Esophagus muscularis mucosa (tissue), 4 donors: Measurements from ENCODE around the gene ZRANB1. TPM values are rescaled to one million over a fixed set of nuclear protein-coding genes. Genes with fewer than 3 reads are reported as not detected.

Experiments
- DNase-seq: peaks from one replicate; pipeline ENCODE4 v3.0.0-alpha.2; 2017; ENCODE audit errors: extremely low spot score
- H3K27ac ChIP-seq, 4 donors: fragments of 200-600 bp; sonication (generic); replicated peaks in 1 of 4; 1 replicate in 3 of 4; 2 replicates in 1 of 4; pipeline ENCODE4 v1.5.1; 2016 to 2019; ENCODE audit warnings: mild to moderate bottlenecking in 1 of 4
- H3K27me3 ChIP-seq, 4 donors: fragments of 200-600 bp; sonication (generic); one replicate each; pipeline versions ENCODE4 v1.5.1 to v1.6.0; 2016 to 2019
- H3K36me3 ChIP-seq, 4 donors: fragments of 200-600 bp; sonication (generic); one replicate each; pipeline ENCODE4 v1.5.1; 2016 to 2019
- H3K4me1 ChIP-seq, 4 donors: fragments of 200-600 bp; sonication (generic); one replicate each; pipeline ENCODE4 v1.5.1; 2016 to 2019
- H3K4me3 ChIP-seq, 4 donors: fragments of 200-600 bp; sonication (generic); 1 replicate in 2 of 4; 2 replicates in 2 of 4; pipeline ENCODE4 v1.5.1; 2016 to 2019; ENCODE audit warnings: mild to moderate bottlenecking in 4 of 4, moderate library complexity in 1 of 4
- H3K9me3 ChIP-seq, 4 donors: fragments of 200-600 bp; sonication (generic); 1 replicate in 3 of 4; 2 replicates in 1 of 4; pipeline ENCODE4 v1.5.1; 2016 to 2019
- CTCF ChIP-seq, 3 experiments: fragments of 200-600 bp in 2 of 3; fragments of 450-650 bp in 1 of 3; sonication (generic) in 2 of 3; IDR thresholded peaks; one replicate each; pipeline ENCODE4 v1.5.1; 2017 to 2019; ENCODE audit warnings: antibody characterized with exemption in 3 of 3, mild to moderate bottlenecking in 2 of 3, moderate library complexity in 1 of 3
- EP300 ChIP-seq: sonication (generic); formaldehyde crosslinking; IDR thresholded peaks from one replicate; pipeline ENCODE4 v1.6.1; 2017; ENCODE audit warnings: antibody characterized with exemption
- POLR2A ChIP-seq: fragments of 450-650 bp; IDR thresholded peaks from one replicate; pipeline ENCODE4 v1.6.1; 2017; ENCODE audit warnings: antibody characterized with exemption, moderate library complexity, mild to moderate bottlenecking, low read depth
- POLR2AphosphoS5 ChIP-seq, 2 donors: sonication (generic); formaldehyde crosslinking; IDR thresholded peaks; one replicate each; pipeline ENCODE4 v1.6.1; 2017; ENCODE audit warnings: antibody characterized with exemption in 2 of 2
- WGBS: methylation state at CpG from one replicate; pipeline ENCODE4 v1.1.5; 2018; 5-methylcytosine and 5-hydroxymethylcytosine counted together
- intact Hi-C: fragments of 100-400 bp; cut with DNase I; formaldehyde crosslinking; loops from one replicate; pipeline ENCODE4 v1.15.1; 2023
- total RNA-seq, 4 donors: library from RNA; depleted of rRNA; stranded (reverse); fragments of >200 nt; gene quantifications; one replicate each; pipeline versions ENCODE4 v1.1.0 to v1.2.1, GENCODE V29; 2016

Gene ZRANB1
- total RNA-seq, 4 donors from 2014 or later = 30.7 to 42.9 (median 34.8) TPM

GRCh38 chr10:124916098-124916584 lies 25.8 kb upstream of the ZRANB1 start:
- no peaks in the 10 kb centered on the region for H3K9me3 ChIP-seq
- DNase-seq = no peak
- peak overlapping the region; percentile 93 to 98 (median 94) for H3K4me3 ChIP-seq
- peak overlapping the region; percentile 98 to 100 (median 98) for H3K27ac ChIP-seq
- WGBS = 3% methylated on average over 13 of the region's 13 CpGs
- TF ChIP-seq POLR2AphosphoS5 (IDR thresholded peaks at IDR 0.05) = no peak
- TF ChIP-seq CTCF (IDR thresholded peaks at IDR 0.05) = no peak
- no peak for TF ChIP-seq POLR2A
- no peak for TF ChIP-seq EP300
- intact Hi-C loops = loop anchor here (5.0 to 10.0 kb wide), 3 partner anchors 114 to 239 kb away; partner anchors contain the start of gene ABRAXAS2
- no peaks in the 10 kb centered on the region for H3K36me3 ChIP-seq
- peaks cover 42 to 55% (median 52%) of the 10 kb centered on the region in 4 donors for H3K4me1 ChIP-seq
- no peaks in the 10 kb centered on the region for H3K27me3 ChIP-seq

DNA sequence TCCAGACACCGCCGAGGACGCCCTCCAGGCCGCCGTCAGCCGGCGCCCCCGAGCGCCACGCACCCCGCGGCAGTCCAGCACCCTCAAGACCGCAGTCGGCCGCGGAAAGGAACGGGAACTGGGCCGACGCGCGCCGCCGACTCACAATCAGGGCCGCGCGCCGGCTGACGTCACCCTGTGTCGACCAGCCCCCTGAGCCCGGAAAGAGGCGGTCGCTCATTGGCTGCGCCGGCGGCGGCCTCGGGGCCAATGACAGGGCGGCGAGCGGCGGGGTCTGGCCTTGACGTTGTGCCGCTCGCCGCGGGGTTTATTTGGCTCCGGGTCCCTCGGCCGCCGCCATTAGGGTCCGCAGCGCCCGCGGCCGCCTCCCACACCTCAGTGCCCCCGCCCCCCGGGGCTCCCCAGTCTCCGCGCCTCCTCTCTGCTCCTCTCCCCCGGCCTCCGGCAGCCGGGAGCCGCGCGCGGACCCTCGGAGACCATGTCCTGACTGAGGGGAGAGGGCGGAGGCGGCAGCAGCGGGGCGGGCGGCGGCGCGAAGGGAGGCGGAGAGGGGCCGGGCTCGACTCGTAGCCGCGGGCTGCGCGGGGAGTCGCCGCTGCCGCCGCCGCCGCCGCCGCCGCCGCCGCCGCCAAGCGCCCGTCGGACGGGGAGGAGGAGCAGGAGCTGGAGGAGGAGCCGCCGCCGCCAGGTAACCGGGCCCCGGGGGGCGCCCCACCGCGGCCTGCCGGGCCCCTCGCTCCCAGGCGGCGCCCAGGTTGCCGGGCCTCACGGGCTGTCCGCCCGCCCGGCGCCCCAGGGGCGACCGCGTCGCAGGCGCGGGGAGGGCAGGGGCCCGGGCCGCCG lies 25.1 kb upstream of the ZRANB1 start:
- peak overlapping the region; percentile 98 to 100 (median 98) for H3K27ac ChIP-seq
- 0% methylated on average over 45 of the region's 126 CpGs for WGBS
- no peak for TF ChIP-seq EP300
- peak; percentile 93 to 97 for TF ChIP-seq POLR2AphosphoS5 (IDR thresholded peaks at IDR 0.05)
- TF ChIP-seq POLR2A = peak; percentile 83
- TF ChIP-seq CTCF (IDR thresholded peaks at IDR 0.05) = no peak
- peak; percentile 100 for DNase-seq
- H3K4me3 ChIP-seq = peak overlapping the region; percentile 93 to 98 (median 94)
- no peaks in the 10 kb centered on the region for H3K36me3 ChIP-seq
- intact Hi-C loops = loop anchor here (5.0 to 10.0 kb wide), 3 partner anchors 115 to 238 kb away; partner anchors contain the start of gene ABRAXAS2
- H3K4me1 ChIP-seq = peaks cover 43 to 55% (median 52%) of the 10 kb centered on the region in 4 donors
- H3K27me3 ChIP-seq = no peaks in the 10 kb centered on the region
- no peaks in the 10 kb centered on the region for H3K9me3 ChIP-seq

- TF ChIP-seq EP300 (no peak), CTCF (IDR thresholded peaks at IDR 0.05) (no peak), POLR2A (no peak), POLR2AphosphoS5 (IDR thresholded peaks at IDR 0.05) (peak; percentile 54 to 58)
- Histone ChIP-seq H3K27ac (peak overlapping the region; percentile 98 to 100 (median 98)), H3K9me3 (no peaks in the 10 kb centered on the region), H3K4me1 (peaks cover 42 to 52% (median 48%) of the 10 kb centered on the region in 4 donors), H3K27me3 (no peaks in the 10 kb centered on the region), H3K4me3 (peak overlapping the region; percentile 93 to 98 (median 94)), H3K36me3 (peaks cover 0 to 2% (median under 1%) of the 10 kb centered on the region in 4 donors)
- no peak for DNase-seq
- intact Hi-C loops = loop anchor here (5.0 to 10.0 kb wide), 3 partner anchors 115 to 237 kb away; partner anchors contain the start of gene ABRAXAS2
- under 1% methylated on average over 24 of the region's 46 CpGs for WGBS
These were observed 24.3 kb upstream of the ZRANB1 start for GRCh38 chr10:124917428-124918190.

DNA sequence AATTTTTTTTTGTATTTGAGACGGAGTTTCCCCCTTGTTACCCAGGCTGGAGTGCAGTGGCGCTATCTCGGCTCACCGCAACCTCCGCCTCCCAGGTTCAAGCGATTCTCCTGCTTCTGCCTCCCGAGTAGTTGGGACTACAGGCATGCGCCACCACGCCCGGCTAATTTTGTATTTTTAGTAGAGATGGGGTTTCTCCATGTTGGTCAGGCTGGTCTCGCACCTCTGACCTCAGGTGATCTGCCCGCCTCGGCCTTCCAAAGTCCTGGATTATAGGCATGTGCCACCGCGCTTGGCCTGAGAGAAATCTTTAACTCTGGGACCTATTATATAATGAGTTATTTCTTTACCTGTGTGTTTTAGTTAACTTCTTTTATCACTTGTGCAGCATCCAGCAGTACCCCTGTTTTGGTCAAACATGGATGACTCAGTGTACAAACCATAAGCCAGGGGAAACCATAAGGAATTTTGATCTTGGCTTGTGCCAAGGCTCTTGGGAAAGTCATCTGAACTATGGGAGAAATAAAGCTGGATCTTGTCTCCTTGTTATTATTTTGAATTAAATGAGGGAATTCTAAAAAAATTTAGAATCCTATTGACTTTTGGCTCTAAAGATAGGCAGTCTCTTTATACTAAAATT lies 23.6 kb upstream of the ZRANB1 start:
- Histone ChIP-seq H3K4me1 (peaks cover 44 to 56% (median 51%) of the 10 kb centered on the region in 4 donors), H3K27ac (peak overlapping the region; percentile 98 to 100 (median 98)), H3K9me3 (no peaks in the 10 kb centered on the region), H3K4me3 (peak overlapping the region; percentile 93 to 98 (median 94)), H3K27me3 (no peaks in the 10 kb centered on the region), H3K36me3 (peaks cover 0 to 8% (median 7%) of the 10 kb centered on the region in 4 donors)
- DNase-seq = no peak
- TF ChIP-seq CTCF (IDR thresholded peaks at IDR 0.05) = no peak
- TF ChIP-seq EP300 = no peak
- no peak for TF ChIP-seq POLR2A
- no peak for TF ChIP-seq POLR2AphosphoS5 (IDR thresholded peaks at IDR 0.05)
- 42% methylated on average over 15 of the region's 15 CpGs for WGBS
- intact Hi-C loops = loop anchor here (5.0 to 10.0 kb wide), 3 partner anchors 116 to 236 kb away; partner anchors contain the start of gene ABRAXAS2
